ENCODE results near the gene SOHLH1.

SOHLH1 gene

DNA sequence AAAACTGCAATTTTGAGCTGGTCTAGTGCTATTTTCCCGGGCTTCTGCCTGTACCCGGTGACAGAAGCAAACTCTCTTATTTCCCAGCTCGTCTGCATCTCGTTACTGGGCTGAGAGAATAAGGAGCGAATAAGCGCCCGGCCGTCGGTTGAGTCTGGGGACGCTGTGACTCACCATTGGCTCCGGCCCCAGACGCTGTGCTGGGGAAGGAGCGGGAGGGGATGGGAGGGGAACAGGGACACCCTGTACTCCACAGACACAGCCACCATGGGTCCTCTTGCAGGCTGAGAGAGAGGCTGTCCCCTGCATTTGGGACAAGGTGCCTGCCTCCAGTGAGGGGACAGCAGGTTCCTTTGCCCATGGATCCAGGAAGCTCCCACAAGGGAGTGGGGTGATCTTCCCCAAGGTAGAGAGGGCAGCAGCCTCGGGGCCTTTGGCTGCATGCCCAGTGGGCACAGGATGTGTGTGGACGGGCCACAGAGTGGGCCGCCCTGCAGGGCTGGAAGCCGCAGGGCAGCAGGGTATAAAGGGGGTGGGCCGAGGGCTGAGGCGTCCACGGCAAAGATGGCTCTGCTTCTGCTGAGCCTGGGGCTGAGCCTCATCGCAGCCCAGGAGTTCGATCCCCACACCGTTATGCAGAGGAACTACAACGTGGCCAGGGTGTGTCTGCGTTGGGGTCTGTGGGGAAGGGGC, 36.4 kb downstream of the SOHLH1 start, which contains the start of gene LCN9:
TSS of gene LCN9 (plus strand) at position 552 of the 693 bp plus-strand sequence. CDS start at position 565, 13 bp downstream.
- CTCF ChIA-PET = interaction anchor here (1.1 kb wide), 1 partner anchor 31 kb away, joined by 3 read pairs; no protein-coding TSS in a partner anchor
- POLR2A ChIA-PET = no interaction called here
- no peaks in the 10 kb centered on the region for H3K9me3 ChIP-seq (ENCODE audit: control insufficient read depth, insufficient read depth, low read depth, low read length)

GRCh38 chr9:135661816-135662560, 37.3 kb downstream of the SOHLH1 start:
- ChIA-PET POLR2A (no interaction called here), CTCF (interaction anchor here (1.1 kb wide), 1 partner anchor 32 kb away, joined by 3 read pairs; no protein-coding TSS in a partner anchor)
- H3K27ac ChIP-seq (ENCODE audit: extremely low read depth, low read depth, low read length) = no peak overlapping the region
- no peaks in the 10 kb centered on the region for H3K4me1 ChIP-seq (ENCODE audit: control insufficient read depth, insufficient read depth, low read length)
- H3K9me3 ChIP-seq (ENCODE audit: control insufficient read depth, insufficient read depth, low read depth, low read length) = no peaks in the 10 kb centered on the region
- no peaks in the 10 kb centered on the region for H3K36me3 ChIP-seq (ENCODE audit: control insufficient read depth in 2 of 2, insufficient read depth in 1 of 2, low read length in 2 of 2)
- TF ChIP-seq ZSCAN30 (tag by site-specific recombination; IDR thresholded peaks at IDR 0.05) (no peak), ZNF23 (tag by site-specific recombination; IDR thresholded peaks at IDR 0.05; ENCODE audit: borderline replicate concordance) (no peak), ZNF664 (tag by site-specific recombination; IDR thresholded peaks at IDR 0.05) (no peak), ZSCAN23 (tag by site-specific recombination; IDR thresholded peaks at IDR 0.05) (no peak), ZNF423 (tag by site-specific recombination; IDR thresholded peaks at IDR 0.05) (no peak)
- no peak overlapping the region for H3K4me3 ChIP-seq (ENCODE audit: low read depth, low read length)

More for the DNA sequence above, 36.4 kb downstream of the SOHLH1 start, which contains the start of gene LCN9:
- no peak within 1 kb of the TSS for H3K4me3 ChIP-seq (ENCODE audit: low read depth, low read length)
- TF ChIP-seq SP3 (tag by site-specific recombination; IDR thresholded peaks at IDR 0.05) (no peak), ZNF433 (tag by site-specific recombination; IDR thresholded peaks at IDR 0.05; ENCODE audit: low read depth) (no peak), BCL6B (tag by site-specific recombination; IDR thresholded peaks at IDR 0.05) (no peak), ZNF623 (tag by site-specific recombination; IDR thresholded peaks at IDR 0.05) (no peak), ZNF791 (tag by site-specific recombination; IDR thresholded peaks at IDR 0.05) (no peak), ZXDB (tag by site-specific recombination; IDR thresholded peaks at IDR 0.05) (no peak), ZNF132 (tag by site-specific recombination; IDR thresholded peaks at IDR 0.05; ENCODE audit: borderline replicate concordance) (no peak), ZNF596 (tag by site-specific recombination; IDR thresholded peaks at IDR 0.05) (no peak), ZNF221 (tag by site-specific recombination; IDR thresholded peaks at IDR 0.05; ENCODE audit: borderline replicate concordance) (no peak), ZNF645 (tag by site-specific recombination; IDR thresholded peaks at IDR 0.05) (no peak), IKZF3 (tag by site-specific recombination; IDR thresholded peaks at IDR 0.05) (no peak)
- H3K4me1 ChIP-seq (ENCODE audit: control insufficient read depth, insufficient read depth, low read length) = no peaks in the 10 kb centered on the region
- H3K27ac ChIP-seq (ENCODE audit: extremely low read depth, low read depth, low read length) = no peak within 1 kb of the TSS
- no peaks in the 10 kb centered on the region for H3K36me3 ChIP-seq (ENCODE audit: control insufficient read depth in 2 of 2, insufficient read depth in 1 of 2, low read length in 2 of 2)

- Histone ChIP-seq H3K27ac (ENCODE audit: extremely low read depth, low read depth, low read length) (no peak overlapping the region), H3K4me1 (ENCODE audit: control insufficient read depth, insufficient read depth, low read length) (no peaks in the 10 kb centered on the region), H3K36me3 (ENCODE audit: control insufficient read depth in 2 of 2, insufficient read depth in 1 of 2, low read length in 2 of 2) (no peaks in the 10 kb centered on the region), H3K9me3 (ENCODE audit: control insufficient read depth, insufficient read depth, low read depth, low read length) (no peaks in the 10 kb centered on the region), H3K4me3 (ENCODE audit: low read depth, low read length) (no peak overlapping the region)
- TF ChIP-seq ZNF221 (tag by site-specific recombination; IDR thresholded peaks at IDR 0.05; ENCODE audit: borderline replicate concordance) (no peak), ZNF768 (tag by site-specific recombination; IDR thresholded peaks at IDR 0.05) (no peak), ZFP3 (tag by site-specific recombination; IDR thresholded peaks at IDR 0.05; ENCODE audit: low read depth) (no peak), BCL11A (tag by site-specific recombination; IDR thresholded peaks at IDR 0.05; ENCODE audit: low read depth) (no peak), ZNF521 (tag by site-specific recombination; IDR thresholded peaks at IDR 0.05) (no peak), ZIC2 (tag by site-specific recombination; IDR thresholded peaks at IDR 0.05) (no peak)
- CTCF ChIA-PET = no interaction called here
- POLR2A ChIA-PET = no interaction called here
These were observed 38.9 kb downstream of the SOHLH1 start for GRCh38 chr9:135660407-135660806.
